Testis (tissue), 3 donors: ENCODE measurements around the gene PCLAF. TPM values are rescaled to one million over a fixed set of nuclear protein-coding genes. Genes with fewer than 3 reads are reported as not detected.
"Not testable (repeated sequence)": the region's sequence is repeated elsewhere in the genome, so short reads cannot be mapped to it uniquely, and the experiment has no call there.

Experiments used
- DNase-seq: peaks from one replicate; pipeline ENCODE4 v3.0.0-alpha.2; 2019
- H3K27ac ChIP-seq, 2 donors: fragments of 200-600 bp; sonication (generic); one replicate each; pipeline ENCODE4 v1.5.1; 2019
- H3K27me3 ChIP-seq: fragments of 200-600 bp; sonication (generic); one replicate; pipeline ENCODE4 v1.5.1; 2019
- H3K36me3 ChIP-seq: fragments of 200-600 bp; sonication (generic); one replicate; pipeline ENCODE4 v1.5.1; 2017; ENCODE audit warnings: low read depth; ENCODE audit errors: missing control alignments
- H3K4me1 ChIP-seq: fragments of 200-600 bp; sonication (generic); one replicate; pipeline ENCODE4 v1.5.1; 2019
- H3K4me3 ChIP-seq, 2 donors: fragments of 200-600 bp; sonication (generic); one replicate each; pipeline ENCODE4 v1.5.1; 2017 to 2019
- H3K9me3 ChIP-seq: fragments of 200-600 bp; sonication (generic); one replicate; pipeline ENCODE4 v1.5.1; 2017
- POLR2A ChIP-seq: fragments of 450-650 bp; IDR thresholded peaks from one replicate; pipeline ENCODE4 v1.6.1; 2017; ENCODE audit warnings: antibody characterized with exemption, mild to moderate bottlenecking, moderate library complexity
- WGBS, 2 donors: methylation state at CpG; one replicate each; pipeline ENCODE4 v1.1.5; 2018; 5-methylcytosine and 5-hydroxymethylcytosine counted together
- intact Hi-C: fragments of 100-400 bp; cut with DNase I; formaldehyde crosslinking; loops from one replicate; pipeline ENCODE4 v1.15.1; 2023; ENCODE audit warnings: low total_unique reads
- polyA plus RNA-seq: library from polyadenylated mRNA; stranded (reverse); fragments of 350-450 nt; fragmentation: Illumina TruSeq; extraction: RNeasy Lipid Tissue Mini Kit (QIAGEN cat#74804); gene quantifications from one replicate; pipeline ENCODE4 v1.2.3, GENCODE V29; 2014; ENCODE audit warnings: low read depth, low replicate concordance; ENCODE audit not compliant: insufficient read depth
- total RNA-seq, 2 donors: library from RNA; depleted of rRNA; stranded (reverse); fragments of >200 nt; gene quantifications; one replicate each; pipeline ENCODE4 v1.2.3, GENCODE V29; 2016
- TF ChIP-seq, protein P1 (sequence below), 3 experiments: fragments of 450-650 bp in 2 of 3; fragments of 200-600 bp in 1 of 3; sonication (generic) in 1 of 3; IDR thresholded peaks; one replicate each; pipeline ENCODE4 v1.5.1; 2016 to 2019; ENCODE audit warnings: antibody characterized with exemption in 3 of 3, mild to moderate bottlenecking in 2 of 3, moderate library complexity in 1 of 3

The PCLAF gene
- total and polyA plus RNA-seq, 3 donors from 2014 or later = 6.0 to 19.5 (median 10.9) TPM

DNA sequence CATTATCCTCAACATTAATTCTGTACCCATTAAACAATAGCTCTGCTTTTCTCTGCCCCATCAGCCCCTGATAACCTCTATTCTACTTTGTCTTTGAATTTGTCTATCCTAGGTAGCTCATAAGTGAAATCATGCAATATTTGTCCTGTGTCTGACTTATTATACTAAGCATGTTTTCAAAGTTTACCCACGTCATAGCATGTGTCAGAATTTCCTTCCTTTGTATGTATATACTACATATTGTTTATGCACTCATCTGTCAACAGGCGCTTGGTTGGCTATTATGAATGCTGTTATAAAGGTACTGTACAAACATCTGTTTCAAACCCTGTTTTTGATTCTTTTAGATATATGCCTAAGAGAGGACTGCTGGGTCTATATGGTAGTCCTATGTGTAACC, 43.5 kb downstream of the PCLAF start:
- DNase-seq = no peak
- Histone ChIP-seq H3K9me3 (no peaks in the 10 kb centered on the region), H3K36me3 (no peaks in the 10 kb centered on the region), H3K27ac (no peak overlapping the region), H3K4me3 (no peak overlapping the region), H3K27me3 (no peaks in the 10 kb centered on the region), H3K4me1 (no peaks in the 10 kb centered on the region)
- TF ChIP-seq POLR2A = no peak
- TF ChIP-seq, protein P1, sequence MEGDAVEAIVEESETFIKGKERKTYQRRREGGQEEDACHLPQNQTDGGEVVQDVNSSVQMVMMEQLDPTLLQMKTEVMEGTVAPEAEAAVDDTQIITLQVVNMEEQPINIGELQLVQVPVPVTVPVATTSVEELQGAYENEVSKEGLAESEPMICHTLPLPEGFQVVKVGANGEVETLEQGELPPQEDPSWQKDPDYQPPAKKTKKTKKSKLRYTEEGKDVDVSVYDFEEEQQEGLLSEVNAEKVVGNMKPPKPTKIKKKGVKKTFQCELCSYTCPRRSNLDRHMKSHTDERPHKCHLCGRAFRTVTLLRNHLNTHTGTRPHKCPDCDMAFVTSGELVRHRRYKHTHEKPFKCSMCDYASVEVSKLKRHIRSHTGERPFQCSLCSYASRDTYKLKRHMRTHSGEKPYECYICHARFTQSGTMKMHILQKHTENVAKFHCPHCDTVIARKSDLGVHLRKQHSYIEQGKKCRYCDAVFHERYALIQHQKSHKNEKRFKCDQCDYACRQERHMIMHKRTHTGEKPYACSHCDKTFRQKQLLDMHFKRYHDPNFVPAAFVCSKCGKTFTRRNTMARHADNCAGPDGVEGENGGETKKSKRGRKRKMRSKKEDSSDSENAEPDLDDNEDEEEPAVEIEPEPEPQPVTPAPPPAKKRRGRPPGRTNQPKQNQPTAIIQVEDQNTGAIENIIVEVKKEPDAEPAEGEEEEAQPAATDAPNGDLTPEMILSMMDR (IDR thresholded peaks at IDR 0.05) = no peak
- intact Hi-C loops = no loop called here
- 90% methylated on average over 2 of the region's 2 CpGs for WGBS, 2 donors

DNA sequence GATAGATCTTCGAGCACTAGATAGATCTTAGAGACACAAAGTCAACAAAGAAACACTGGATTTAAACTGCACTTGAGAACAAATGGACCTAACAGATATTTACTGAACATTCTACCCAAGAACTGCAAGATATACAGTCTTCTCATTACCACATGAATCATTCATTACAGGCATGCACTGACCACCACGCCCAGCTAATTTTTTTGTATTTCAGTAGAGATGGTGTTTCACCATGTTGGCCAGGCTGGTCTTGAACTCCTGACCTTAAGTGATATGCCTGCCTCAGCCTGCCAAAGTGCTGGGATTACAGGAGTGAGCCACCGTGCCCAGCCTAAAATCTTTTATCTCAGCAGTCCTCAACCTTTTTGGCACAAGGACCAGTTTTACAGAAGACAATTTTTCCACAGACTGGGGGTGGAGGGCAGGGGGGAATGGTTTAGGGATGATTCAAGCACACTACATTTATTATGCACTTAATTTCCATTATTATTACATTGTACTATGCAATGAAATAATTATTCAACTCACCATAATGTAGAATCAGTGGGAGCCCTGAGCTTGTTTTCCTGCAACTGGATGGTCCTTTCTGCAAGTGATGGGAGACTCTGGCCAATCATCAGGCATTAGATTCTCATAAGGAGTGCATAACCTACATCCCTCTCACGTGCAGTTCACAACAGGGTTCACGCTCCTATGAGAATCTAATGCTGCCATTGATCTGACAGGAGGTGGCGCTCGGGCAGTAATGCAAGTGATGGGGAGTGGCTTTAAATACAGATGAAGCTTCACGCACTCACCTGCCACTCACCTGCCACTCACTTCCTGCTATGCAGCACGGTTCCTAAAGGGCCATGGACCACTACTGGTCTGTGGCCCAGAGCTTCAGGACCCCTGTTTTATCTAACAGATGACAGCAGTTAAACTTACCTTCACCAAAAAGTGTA, 47.0 kb downstream of the PCLAF start:
- no peaks in the 10 kb centered on the region for H3K36me3 ChIP-seq
- intact Hi-C loops = no loop called here
- H3K9me3 ChIP-seq = no peaks in the 10 kb centered on the region
- no peaks in the 10 kb centered on the region for H3K27me3 ChIP-seq
- no peak for DNase-seq
- no peak overlapping the region for H3K4me3 ChIP-seq
- TF ChIP-seq POLR2A = no peak
- TF ChIP-seq, protein P1 (IDR thresholded peaks at IDR 0.05) = no peak
- H3K27ac ChIP-seq = no peak overlapping the region
- no peaks in the 10 kb centered on the region for H3K4me1 ChIP-seq
- WGBS, 2 donors = 82 to 86% methylated on average over 8 to 9 of the region's 9 CpGs

DNA sequence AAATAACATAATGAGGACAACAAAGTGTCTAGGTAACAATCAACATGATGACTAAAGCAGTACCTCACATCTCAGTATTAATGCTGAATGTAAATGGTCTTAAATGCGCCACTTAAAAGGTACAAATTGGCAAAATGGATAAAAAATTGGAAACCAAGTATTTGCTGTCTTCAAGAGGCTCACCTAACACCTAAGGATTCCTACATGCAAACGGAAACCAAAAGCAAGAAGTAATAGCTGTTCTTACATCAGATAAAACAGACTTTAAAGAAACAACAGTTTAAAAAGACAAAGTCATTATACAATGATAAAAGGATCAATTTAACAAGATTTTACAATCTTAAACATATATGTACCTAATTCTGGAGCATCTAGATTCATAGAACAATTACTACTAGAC, 47.7 kb downstream of the PCLAF start:
- 95% methylated on average over 2 of the region's 2 CpGs for WGBS, 2 donors
- Histone ChIP-seq H3K4me3 (no peak overlapping the region), H3K27ac (no peak overlapping the region), H3K4me1 (no peaks in the 10 kb centered on the region), H3K9me3 (no peaks in the 10 kb centered on the region), H3K36me3 (no peaks in the 10 kb centered on the region), H3K27me3 (no peaks in the 10 kb centered on the region)
- no peak for DNase-seq
- intact Hi-C loops = no loop called here
- no peak for TF ChIP-seq POLR2A
- TF ChIP-seq, protein P1 (IDR thresholded peaks at IDR 0.05) = no peak

DNA sequence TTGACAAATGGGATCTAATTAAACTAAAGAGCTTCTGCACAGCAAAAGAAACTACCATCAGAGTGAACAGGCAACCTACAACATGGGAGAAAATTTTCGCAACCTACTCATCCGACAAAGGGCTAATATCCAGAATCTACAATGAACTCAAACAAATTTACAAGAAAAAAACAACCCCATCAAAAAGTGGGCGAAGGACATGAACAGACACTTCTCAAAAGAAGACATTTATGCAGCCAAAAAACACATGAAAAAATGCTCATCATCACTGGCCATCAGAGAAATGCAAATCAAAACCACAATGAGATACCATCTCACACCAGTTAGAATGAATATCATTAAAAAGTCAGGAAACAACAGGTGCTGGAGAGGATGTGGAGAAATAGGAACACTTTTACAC, 49.6 kb downstream of the PCLAF start:
- intact Hi-C loops, H3K4me3 ChIP-seq, H3K4me1 ChIP-seq, DNase-seq, H3K36me3 ChIP-seq, H3K27me3 ChIP-seq, H3K27ac ChIP-seq, H3K9me3 ChIP-seq: not testable (repeated sequence)
- 83% methylated on average over 2 of the region's 3 CpGs; no CpG with 5 or more reads in 1 of the 2 donors for WGBS, 2 donors

DNA sequence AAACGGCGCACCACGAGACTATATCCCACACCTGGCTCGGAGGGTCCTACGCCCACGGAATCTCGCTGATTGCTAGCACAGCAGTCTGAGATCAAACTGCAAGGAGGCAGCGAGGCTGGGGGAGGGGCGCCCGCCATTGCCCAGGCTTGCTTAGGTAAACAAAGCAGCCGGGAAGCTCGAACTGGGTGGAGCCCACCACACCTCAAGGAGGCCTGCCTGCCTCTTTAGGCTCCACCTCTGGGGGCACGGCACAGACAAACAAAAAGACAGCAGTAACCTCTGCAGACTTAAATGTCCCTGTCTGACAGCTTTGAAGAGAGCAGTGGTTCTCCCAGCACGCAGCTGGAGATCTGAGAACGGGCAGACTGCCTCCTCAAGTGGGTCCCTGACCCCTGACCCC, 54.3 kb downstream of the PCLAF start:
- intact Hi-C loops, H3K4me3 ChIP-seq, H3K27me3 ChIP-seq, H3K27ac ChIP-seq, H3K36me3 ChIP-seq, H3K9me3 ChIP-seq, H3K4me1 ChIP-seq, DNase-seq: not testable (repeated sequence)
- 76% methylated on average over 10 of the region's 15 CpGs; no CpG with 5 or more reads in 1 of the 2 donors for WGBS, 2 donors

DNA sequence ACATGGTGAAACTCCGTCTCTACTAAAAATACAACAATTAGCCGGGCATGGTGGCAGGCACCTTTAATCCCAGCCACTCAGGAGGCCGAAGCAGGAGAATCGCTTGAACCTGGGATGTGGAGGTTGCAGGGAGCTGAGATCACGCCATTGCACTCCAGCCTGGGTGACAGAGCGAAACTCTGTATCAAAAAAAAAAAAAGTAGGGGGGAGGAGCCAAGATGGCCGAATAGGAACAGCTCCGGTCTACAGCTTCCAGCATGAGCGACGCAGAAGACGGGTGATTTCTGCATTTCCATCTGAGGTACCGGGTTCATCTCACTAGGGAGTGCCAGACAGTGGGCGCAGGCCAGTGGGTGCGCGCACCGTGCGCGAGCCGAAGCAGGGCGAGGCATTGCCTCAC, 54.8 kb downstream of the PCLAF start:
- intact Hi-C loops, DNase-seq, H3K36me3 ChIP-seq, H3K4me1 ChIP-seq, H3K9me3 ChIP-seq, H3K4me3 ChIP-seq, H3K27ac ChIP-seq, H3K27me3 ChIP-seq: not testable (repeated sequence)
- 89 to 90% methylated on average over 9 to 10 of the region's 20 CpGs for WGBS, 2 donors
